HG02763 (cell line): ENCODE results near the gene EXOC3L1.

Experiments
- ATAC-seq: cut with Tn5 transposase; IDR thresholded peaks from one replicate; pipeline ENCODE4 v1.9.1; 2021; ENCODE audit warnings: mild to moderate bottlenecking, moderate library complexity; ENCODE audit not compliant: unreplicated experiment

Gene EXOC3L1

DNA sequence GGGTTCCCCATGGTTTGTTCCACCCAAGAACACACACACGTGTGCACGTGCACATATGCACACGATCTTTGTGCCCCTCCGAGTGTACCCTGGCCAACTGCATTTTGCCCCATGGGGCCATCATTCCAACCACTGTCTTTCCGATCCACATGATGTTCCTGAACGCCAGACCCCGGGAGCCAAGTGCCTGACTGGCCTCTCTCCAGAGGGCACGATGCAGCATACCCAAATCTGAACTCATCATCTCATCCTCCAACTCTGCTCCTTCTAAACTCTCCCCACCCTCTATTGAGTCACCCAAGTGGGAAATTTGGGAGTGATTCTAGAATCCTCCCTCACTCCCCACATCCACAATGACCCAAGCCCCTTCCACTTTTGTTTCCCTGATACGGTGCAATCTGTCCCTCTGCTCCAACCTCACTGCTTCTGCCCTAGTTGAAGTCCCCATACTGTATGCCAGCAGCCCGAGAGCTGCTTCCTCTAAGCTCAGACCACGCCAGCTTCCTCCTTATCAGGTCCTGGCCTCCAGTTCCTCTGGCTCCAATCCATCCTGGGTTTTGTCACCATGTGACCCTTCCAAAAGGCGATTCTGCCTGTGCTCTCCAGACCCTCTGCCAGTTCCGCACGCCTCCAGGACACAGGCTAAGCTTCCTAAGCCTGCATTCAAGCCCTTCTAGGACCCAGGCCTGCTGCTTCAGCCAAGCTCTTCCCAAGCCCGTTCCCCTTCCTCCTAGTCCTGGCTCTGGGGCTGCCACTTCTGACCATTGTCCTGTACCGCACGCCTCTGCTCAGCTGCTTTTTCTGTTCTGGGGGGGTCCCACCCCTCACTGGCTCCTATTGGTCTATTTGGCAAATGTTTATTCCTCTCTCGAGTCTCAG is 26.9 kb upstream of the EXOC3L1 start:
- ATAC-seq, result no peak

DNA sequence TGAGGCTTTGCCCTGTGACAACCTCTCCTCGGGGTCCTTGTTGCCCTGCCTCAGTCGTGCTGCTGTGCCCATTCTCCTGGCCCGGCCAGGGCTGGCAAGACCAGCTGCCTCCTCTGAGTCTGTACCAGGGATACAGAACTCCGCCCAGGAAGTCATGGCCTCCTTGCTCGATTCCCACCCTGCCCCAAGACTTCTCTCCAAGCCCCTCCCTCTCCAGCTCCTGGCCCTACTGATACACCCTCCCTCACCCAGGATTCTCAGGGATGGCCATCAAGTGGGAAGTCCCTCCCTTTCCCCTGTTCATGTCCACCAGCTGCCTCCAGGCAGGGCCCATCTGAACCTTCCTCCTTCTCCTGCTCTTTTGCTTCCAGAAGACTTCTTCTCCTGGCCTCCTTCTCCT is 25.8 kb upstream of the EXOC3L1 start:
- no peak for ATAC-seq

DNA sequence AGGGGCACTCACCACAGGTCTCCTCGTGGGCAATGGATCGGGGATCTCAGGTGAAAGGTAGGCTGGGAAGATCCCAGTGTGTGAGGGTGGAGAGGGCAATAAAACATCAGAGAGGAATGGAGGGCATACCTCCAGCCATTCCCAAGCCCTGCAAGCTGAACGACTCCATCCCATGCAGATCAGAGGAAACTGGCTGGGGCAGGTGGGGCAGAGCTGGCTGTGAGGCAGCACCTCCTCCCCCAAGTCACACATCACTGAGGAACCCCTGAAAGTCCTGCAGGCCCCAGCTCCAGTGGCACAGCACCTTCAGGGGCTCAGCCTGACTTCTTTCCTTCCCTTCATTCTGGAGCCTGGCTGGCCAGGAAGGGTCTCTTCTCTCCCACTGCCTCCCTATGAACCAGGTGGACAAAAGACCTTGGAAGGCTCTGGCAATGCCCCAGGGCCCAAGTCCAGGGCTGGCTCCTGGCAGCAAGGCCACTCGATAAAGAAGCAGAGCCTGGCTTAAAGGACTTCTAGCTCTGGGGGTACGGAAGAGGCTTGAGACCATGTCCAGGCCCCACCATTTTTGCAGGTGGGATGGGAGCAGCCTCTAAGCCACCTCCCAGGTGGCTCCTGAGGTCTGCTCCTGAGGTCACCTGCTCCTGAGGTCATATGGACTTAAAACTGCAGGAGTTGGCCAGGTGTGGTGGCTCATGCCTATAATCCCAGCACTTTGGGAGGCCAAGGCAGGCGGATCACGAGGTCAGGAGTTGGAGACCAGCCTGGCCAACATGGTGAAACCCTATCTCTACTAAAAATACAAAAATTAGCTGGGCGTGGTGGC is 23.5 kb upstream of the EXOC3L1 start:
- no peak for ATAC-seq

DNA sequence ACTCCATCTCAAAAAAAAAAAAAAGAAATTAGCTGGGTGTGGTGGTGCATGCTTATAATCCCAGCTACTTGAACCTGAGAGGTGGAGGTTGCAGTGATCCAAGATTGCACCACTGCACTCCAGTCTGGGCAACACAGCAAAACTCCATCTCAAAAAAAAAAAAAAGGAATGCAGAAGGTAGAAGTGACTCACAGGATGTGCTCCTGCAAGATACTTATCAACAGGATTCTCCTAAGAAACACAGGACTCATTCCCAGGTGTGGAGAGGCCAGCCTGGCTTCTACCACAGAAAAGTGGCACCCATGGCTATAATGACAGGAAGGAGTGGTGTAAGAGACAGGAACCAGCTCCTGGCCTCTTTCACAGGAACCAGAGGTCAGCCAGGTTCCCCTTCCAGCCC is 22.8 kb upstream of the EXOC3L1 start:
- ATAC-seq, result no peak

DNA sequence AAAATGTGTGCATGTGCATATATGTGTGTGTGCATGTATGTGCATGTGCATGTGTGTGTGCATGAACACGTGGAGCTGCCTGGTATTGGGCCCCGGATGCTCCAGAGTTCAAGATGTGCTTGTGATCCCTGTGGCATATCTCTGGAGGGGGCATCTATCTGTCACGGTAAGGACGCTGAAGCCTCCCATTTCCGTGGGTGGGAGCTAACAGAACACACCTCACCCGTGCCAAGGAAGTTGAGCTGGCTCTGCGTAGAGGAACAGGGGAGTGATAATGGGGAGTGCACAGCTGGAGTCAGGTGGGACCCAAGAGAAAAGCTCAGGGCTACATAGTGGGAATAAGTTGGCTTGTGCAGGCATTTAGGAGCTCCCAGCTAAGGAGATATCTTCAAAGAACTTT is 21.7 kb upstream of the EXOC3L1 start:
- no peak for ATAC-seq

DNA sequence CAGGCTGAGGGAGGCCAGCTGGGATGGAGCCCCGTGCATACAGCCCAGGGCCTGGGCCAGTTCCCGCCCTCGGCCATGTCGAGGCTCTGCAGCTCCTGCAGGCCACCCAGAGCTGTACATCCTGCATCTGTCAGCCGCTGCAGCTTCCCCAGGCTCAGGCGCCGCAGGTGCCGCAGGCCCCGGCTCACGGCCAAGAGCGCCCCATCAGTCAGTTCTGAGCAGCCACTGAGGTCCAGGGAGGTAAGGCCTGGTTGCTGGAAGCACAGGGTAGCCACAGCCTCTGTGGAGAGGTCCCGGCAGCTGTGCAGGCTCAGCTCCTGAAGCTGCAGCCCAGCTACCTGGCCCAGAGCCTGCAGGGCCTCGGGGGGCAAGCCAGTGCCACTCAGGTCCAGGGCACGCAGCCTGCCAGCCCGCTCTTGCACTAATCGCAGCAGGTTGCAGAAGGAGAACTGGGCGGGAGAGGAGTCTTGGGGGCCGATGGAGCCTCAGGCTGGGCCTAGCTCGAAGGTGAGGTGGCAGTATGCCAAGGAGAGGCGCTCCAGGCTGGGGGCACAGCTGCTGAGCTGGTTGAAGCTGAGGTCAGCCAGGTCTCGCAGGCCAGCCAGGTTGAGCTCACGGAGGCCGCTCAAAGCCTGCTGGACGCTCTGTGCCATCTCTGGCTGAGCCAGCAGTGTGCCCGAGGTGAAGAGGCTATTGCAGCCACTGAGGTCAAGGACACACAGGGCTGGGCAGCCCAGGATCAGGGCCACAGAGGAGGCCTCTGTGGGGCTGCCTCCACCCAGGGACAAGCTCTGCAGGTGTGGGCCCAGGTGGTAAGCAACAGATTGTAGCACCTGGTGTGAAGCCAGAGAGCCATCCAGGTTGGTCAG is 20.4 kb upstream of the EXOC3L1 start:
- no peak for ATAC-seq

DNA sequence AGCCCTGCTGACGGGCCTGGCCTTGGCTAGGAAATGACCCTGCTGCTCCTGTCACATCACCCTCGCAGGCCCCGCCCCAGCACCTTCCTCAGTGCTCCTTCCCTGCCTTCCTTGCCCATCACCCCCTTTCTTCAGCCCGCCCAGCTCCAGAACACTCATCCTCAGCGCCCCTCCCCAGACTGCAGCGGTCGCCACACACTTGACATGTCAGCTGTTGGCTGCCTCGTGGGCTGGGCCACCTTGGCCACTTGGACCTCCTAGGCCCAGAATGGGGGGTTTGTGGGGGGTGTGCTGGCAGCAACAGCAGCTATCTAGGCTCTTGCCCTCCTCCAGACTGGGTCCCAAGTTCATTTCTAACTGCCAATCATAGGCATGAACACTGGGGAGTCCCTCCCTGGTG is 19.6 kb upstream of the EXOC3L1 start:
- no peak for ATAC-seq

DNA sequence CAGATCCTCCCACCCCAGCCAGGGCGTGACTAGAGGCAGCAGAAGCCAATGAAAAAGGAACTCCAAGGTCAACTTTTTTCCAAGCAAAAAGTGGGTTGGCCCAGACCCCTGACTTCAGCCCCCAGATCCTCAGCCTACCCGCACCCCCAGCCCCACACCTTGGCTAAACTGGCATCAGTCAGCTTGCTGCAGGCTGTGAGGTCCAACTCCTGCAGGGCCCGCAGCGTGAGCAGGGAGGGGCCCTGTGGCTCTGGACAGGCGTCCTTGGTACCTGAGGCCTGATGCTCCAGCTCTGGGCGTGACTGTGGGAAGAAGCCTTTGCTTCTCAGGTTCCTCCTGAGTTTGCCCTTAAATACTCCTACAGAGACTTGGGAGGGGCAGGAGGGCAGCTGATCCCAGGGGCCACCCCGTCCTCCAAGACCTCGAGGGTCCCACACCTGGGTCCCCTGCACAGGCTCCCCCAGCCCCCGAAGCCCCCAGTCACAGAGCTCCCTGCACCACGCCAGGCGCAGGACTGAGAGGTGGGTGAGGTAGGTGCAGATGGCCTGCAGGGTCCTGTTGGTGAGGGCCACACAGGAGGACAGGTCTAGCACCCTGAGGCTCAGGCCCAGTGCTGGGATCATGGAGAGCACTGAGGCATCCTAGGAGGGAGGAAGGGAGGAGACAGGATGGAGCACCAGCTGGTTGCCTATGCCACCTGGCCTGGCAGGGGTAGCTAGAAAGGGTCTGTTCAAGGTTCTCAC is 18.4 kb upstream of the EXOC3L1 start:
- no peak for ATAC-seq

DNA sequence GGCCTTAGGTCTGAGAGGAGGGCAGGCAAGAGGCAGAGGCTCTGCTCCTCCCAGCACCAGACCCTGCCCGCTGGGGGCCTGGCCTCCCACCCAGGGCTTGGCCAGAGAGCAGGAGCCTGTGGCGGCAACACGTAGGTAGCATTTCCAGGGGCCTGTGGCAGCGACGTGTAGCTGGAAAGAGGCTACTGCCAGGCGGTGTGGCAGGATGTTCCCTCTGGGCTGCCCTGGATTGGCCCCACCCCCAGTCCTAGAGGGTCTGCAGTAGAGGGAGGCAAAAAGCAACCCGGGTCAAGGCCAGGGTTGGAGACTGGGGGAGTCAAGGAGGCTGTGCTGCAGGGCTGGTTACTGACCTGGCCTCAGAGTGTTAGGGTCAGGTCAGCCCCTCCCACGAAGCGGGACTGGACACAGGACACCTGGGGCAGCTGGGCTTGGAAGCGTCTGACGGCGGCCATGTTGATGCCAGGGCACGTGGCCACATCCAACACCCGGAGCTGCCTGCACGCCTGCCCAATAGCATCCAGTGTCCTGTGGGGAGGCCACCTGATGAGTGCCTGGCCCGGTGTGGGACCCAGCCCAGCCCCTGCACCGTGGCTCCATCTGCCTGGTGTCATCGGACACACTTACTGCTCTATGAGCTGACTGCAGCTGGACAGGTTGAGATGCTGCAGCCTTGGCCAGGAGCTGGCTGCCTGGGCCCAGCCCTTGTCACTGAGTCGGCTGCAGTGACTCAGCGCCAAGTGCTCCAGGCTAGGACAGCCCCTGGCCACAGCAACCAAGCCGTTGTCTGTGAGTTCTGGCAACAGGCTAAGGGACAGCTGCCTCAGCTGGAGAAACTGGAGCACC is 17.5 kb upstream of the EXOC3L1 start:
- ATAC-seq, result no peak

DNA sequence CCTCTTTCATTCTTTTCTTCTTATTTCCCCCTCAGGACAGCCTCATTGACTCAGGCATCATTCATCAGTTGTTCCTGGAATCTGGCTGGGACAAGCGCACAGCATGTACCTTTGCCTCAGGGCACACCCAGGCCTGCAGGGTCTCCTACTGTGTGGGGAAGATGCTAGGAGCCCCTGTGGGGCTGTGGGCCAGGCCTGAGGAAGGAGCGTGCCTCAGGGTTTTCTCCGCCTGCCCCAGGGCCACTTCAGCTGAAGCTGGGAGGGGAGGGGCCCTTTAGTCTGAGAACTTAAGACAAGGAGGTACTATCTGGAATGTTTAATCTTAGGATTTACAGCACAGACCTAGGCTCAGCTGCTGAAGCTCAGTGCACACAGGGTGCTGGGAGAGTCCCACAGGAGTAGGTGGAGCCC is 16.9 kb upstream of the EXOC3L1 start:
- ATAC-seq, result no peak

DNA sequence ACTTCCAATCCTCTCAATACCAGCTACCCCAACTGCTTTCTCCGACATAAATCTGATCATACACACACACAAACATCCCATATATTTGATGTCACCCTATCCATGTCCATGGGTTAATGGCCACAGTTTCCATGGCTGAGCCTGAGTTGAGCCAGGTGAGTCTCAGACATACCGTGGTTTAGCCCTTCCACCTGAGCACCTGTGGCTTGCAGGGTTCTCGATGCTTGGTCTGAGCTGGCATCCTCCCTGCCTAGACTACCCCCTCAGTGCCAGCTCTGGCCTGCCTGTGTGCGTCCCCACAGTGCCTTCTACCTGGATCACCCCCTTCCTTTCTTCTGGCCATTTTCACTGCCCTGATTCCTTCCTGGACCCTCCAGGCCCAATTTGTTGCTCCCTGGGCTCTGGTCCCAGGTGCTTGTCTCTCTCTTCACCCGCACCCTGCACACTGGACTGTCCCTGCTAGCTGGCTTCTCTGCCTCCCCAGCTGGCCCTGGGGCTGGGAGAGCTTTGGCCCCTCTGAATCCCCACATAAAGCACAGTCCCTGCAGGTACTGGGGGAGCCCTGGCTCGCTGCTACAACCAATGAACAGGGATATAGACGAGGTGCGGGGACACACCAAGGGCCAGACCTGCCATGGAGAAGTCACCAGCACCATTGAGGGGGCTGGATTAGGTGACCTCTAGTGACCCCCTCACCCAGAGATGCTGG is 16.3 kb upstream of the EXOC3L1 start:
- ATAC-seq, result no peak

DNA sequence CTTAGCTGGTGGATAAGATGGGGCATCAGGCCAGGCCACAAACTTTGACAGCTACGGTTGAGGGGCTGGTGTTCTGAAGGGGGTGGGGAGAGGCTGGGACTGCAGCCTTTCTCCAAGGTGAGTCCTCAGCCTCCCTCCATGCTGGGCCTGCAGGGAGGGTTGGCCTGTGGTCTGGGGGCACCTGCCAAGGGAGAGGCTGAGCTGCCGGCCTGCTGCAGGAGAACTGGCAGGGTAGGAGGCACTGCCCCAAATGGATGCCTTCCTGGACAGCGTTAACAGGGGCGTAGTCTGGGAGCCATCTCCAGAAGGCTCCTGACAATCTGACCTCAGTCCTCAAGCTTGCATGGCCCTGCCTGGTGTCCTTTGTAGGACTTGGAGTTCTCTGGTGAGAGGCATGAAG is 14.1 kb upstream of the EXOC3L1 start:
- no peak for ATAC-seq

DNA sequence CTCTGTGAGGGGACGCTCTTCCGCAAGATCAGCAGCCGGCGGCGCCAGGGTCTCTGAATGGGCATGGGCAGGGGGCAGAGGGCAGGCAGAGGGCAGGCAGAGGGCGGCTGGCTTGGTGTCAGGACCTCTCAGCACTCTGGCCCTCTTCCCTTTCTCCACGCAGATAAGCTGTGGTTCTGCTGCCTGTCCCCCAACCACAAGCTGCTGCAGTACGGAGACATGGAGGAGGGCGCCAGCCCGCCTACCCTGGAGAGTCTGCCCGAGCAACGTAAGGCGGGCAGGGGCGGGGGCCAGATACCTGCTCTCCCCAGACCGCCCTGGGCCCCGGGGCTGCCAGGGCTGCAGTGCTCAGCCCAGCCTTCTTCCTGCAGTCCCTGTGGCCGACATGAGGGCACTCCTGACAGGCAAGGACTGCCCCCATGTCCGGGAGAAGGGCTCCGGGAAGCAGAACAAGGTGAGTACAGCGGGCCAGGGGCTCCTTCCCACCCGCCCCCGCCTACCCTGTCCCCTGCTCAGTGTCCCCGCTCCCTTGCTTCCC is 13.1 kb upstream of the EXOC3L1 start:
- no peak for ATAC-seq

DNA sequence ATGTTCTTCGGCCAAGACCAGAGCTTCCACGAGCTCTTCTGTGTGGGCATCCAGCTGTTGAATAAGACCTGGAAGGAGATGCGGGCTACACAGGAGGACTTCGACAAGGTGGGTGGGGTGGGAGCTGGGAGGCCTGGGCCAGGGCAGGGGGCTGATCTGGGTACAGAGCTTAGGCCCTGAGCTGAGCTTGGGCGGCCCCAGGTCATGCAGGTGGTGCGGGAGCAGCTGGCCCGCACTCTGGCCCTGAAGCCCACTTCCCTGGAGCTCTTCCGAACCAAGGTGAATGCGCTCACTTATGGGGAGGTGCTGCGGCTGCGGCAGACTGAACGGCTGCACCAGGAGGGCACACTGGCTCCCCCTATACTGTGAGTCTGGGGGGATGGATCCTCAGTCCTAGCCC is 12.5 kb upstream of the EXOC3L1 start:
- no peak for ATAC-seq

DNA sequence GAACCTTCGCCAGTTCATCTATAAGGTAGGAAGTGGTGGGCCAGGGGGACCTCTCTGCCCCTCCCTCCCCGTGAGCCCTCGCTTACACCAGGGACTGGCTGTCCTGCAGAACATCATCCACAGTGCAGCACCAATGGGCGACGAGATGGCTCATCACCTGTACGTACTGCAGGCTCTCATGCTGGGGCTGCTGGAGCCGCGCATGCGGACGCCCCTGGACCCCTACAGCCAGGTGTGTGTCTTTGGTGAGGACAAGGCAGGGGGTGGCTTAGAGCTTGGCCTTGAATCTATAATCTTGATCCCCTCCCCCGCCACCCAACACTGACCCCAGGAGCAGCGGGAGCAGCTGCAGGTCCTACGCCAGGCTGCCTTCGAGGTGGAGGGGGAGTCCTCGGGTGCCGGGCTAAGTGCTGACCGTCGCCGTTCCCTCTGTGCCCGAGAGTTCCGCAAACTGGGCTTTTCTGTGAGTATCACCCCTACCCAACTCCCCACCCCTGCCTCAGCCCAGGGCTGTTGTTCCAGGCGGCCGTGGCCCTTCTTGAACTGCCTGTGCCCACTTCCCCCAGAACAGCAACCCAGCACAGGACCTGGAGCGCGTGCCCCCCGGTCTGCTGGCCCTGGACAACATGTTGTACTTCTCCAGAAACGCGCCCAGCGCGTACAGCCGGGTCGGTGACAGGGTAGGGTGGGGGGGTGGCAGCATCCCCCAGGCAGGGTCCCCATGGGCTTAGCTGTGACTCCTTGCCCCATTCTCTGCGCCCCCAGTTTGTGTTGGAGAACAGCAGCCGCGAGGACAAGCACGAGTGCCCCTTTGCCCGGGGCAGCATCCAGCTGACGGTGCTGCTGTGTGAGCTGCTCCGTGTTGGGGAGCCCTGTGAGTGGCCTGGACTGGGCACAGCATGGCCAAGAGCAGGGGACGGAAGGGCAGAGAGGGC is 11.7 kb upstream of the EXOC3L1 start:
- ATAC-seq, result no peak

DNA sequence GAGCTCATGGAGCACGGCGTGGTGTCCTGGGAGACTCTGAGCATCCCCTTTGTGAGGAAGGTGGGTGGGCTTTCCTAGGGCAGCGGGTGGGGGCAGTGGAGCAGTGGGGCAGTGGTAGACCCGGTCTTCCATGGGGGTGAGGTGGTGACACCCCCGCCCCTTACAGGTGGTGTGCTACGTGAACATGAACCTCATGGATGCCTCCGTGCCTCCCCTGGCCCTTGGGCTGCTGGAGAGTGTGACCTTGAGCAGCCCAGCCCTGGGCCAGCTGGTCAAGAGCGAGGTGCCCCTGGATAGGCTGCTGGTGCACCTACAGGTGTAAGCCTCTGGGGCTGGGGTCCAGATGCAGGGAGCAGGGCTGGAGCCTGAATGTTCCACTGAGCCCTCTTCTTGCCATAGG is 10.6 kb upstream of the EXOC3L1 start:
- no peak for ATAC-seq

DNA sequence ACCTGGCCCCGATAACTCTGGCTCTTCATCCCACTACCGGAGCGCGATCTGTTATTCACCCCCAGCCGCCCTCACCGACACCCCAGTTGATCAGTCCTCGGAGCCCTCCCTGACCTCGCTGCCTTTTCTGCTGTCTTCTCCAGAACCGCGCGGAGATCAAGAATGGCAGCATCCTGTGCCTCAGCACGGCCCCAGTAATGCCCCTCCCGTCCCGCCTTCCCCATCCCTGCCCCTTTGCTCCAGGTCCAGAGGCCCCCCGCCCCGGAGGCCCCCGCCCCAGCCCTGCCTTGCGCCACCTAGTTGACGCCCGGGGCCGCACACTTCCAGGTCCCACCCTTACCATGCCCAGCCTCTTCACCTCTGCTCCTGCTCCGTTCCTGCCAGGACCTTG is 9.9 kb upstream of the EXOC3L1 start:
- ATAC-seq, result no peak
